GM12878 (cell line): ENCODE measurements around the gene FAM107A. TPM values are rescaled to one million over a fixed set of nuclear protein-coding genes. Genes with fewer than 3 reads are reported as not detected.

Source experiments
- ATAC-seq: fragments of 200-7000 bp; cut with Tn5 transposase; 3 replicates; pipeline ENCODE4 v1.9.1; 2020; ENCODE audit warnings: mild to moderate bottlenecking, moderate library complexity
- BruUV-seq: library from RNA; stranded (reverse); fragments of 400-500 nt; replicated peaks from 2 replicates; lab custom pipeline; 2021; lab: Mats Ljungman, UMichigan
- CTCF ChIA-PET: fragments of 300-600 bp; sonication (Branson Sonifier 250); formaldehyde crosslinking; extraction: SDS; loops from one replicate; lab custom pipeline; 2021; ENCODE audit warnings: inconsistent platforms; lab: Yijun Ruan, JAX
- POLR2A ChIA-PET: fragments of 350-600 bp; formaldehyde crosslinking; extraction: SDS; loops from one replicate; lab custom pipeline; 2021; ENCODE audit warnings: inconsistent platforms; lab: Charles Lee
- RAD21 ChIA-PET: fragments of 300-600 bp; sonication (Branson Sonifier 250); formaldehyde crosslinking; loops from one replicate; lab custom pipeline; 2023; ENCODE audit warnings: antibody characterized with exemption; ENCODE audit not compliant: unreplicated experiment; lab: Charles Lee
- SMC1A ChIA-PET: fragments of 300-600 bp; sonication (Branson Sonifier 250); formaldehyde crosslinking; loops from one replicate; lab custom pipeline; 2023; ENCODE audit not compliant: unreplicated experiment, uncharacterized antibody; lab: Charles Lee
- DNase-seq: peaks from one replicate; pipeline ENCODE4 v3.0.0-alpha.2; 2011; ENCODE audit warnings: low read depth, low spot score
- FAIRE-seq: peaks from 3 replicates; lab custom pipeline; 2011; peaks lifted over from hg19 to GRCh38; lab: Jason Lieb, UNC
- H2AFZ ChIP-seq: 2 replicates; pipeline ENCODE4 v1.6.0; 2011; ENCODE audit warnings: low read depth, low read length, control low read depth; ENCODE audit not compliant: control insufficient read depth
- H3K27ac ChIP-seq: 2 replicates; pipeline ENCODE4 v1.5.1; 2011; ENCODE audit warnings: control low read depth; ENCODE audit not compliant: control insufficient read depth, insufficient read depth
- H3K27me3 ChIP-seq, 2 experiments: replicated peaks in 1 of 2; 2 replicates each; pipeline versions ENCODE4 v1.6.0 to v1.6.1; 2011; ENCODE audit warnings: low read length in 1 of 2; ENCODE audit not compliant: control insufficient read depth in 2 of 2, insufficient read depth in 2 of 2
- H3K36me3 ChIP-seq, 2 experiments: 2 replicates each; pipeline ENCODE4 v1.5.1; 2011; ENCODE audit warnings: low read length in 1 of 2; ENCODE audit not compliant: control insufficient read depth in 2 of 2, insufficient read depth in 2 of 2
- H3K4me1 ChIP-seq: 2 replicates; pipeline ENCODE4 v1.6.1; 2011; ENCODE audit warnings: mild to moderate bottlenecking, low read length, moderate library complexity, mixed read lengths; ENCODE audit not compliant: control insufficient read depth, insufficient read depth
- H3K4me2 ChIP-seq: 2 replicates; pipeline ENCODE4 v1.6.0; 2011; ENCODE audit warnings: control low read depth; ENCODE audit not compliant: control insufficient read depth, insufficient read depth
- H3K4me3 ChIP-seq: fragments of 200-600 bp; sonication (generic); 2 replicates; pipeline ENCODE4 v1.5.1; 2016
- H3K79me2 ChIP-seq: 2 replicates; pipeline ENCODE4 v1.6.0; 2011; ENCODE audit warnings: low read length; ENCODE audit not compliant: control insufficient read depth, insufficient read depth
- H3K9ac ChIP-seq: 2 replicates; pipeline ENCODE4 v1.8.0; 2011; ENCODE audit warnings: low read length, control low read depth, mixed read lengths; ENCODE audit not compliant: control insufficient read depth, insufficient read depth
- H3K9me3 ChIP-seq: replicated peaks from 3 replicates; pipeline ENCODE4 v1.5.1; 2011; ENCODE audit warnings: mild to moderate bottlenecking, low read length; ENCODE audit not compliant: control insufficient read depth, insufficient read depth
- H4K20me1 ChIP-seq: 2 replicates; pipeline ENCODE4 v1.6.0; 2011; ENCODE audit not compliant: control insufficient read depth, insufficient read depth
- ASH2L ChIP-seq: fragments of 300-600, 200-600 bp; sonication (generic); IDR thresholded peaks from 2 replicates; pipeline ENCODE4 v1.6.1; 2017; ENCODE audit warnings: low read depth, mild to moderate bottlenecking, borderline replicate concordance
- BCLAF1 ChIP-seq: fragments of 450-650 bp; IDR thresholded peaks from 2 replicates; pipeline ENCODE4 v1.6.1; 2017; ENCODE audit warnings: antibody characterized with exemption, mild to moderate bottlenecking, moderate library complexity
- CREM ChIP-seq: IDR thresholded peaks from 2 replicates; pipeline ENCODE4 v1.6.1; 2014; ENCODE audit warnings: antibody characterized with exemption, low read depth
- EP300 ChIP-seq, 2 experiments: fragments of 150-350 bp in 1 of 2; IDR thresholded peaks; 2 replicates each; pipeline ENCODE4 v1.6.1; 2011 to 2012; ENCODE audit warnings: low read depth in 2 of 2, low read length in 2 of 2, borderline replicate concordance in 1 of 2, improper control_type of control experiment in 1 of 2, inconsistent platforms in 1 of 2; ENCODE audit not compliant: control insufficient read depth in 1 of 2
- IRF5 ChIP-seq: fragments of 450-650 bp; IDR thresholded peaks from 2 replicates; pipeline ENCODE4 v1.6.1; 2017; ENCODE audit warnings: borderline replicate concordance
- PML ChIP-seq: IDR thresholded peaks from 2 replicates; pipeline ENCODE4 v1.6.1; 2012; ENCODE audit warnings: low read length, inconsistent platforms
- SP1 ChIP-seq: IDR thresholded peaks from one replicate; pipeline ENCODE4 v1.6.1; 2011; ENCODE audit warnings: low read depth, low read length
- SRF ChIP-seq, 2 experiments: IDR thresholded peaks; 2 replicates each; pipeline ENCODE4 v1.6.1; 2011; ENCODE audit warnings: low read depth in 2 of 2, low read length in 2 of 2, mild to moderate bottlenecking in 1 of 2, moderate library complexity in 1 of 2
- ZNF687 ChIP-seq: fragments of 450-650 bp; IDR thresholded peaks from 2 replicates; pipeline ENCODE4 v1.6.1; 2017; ENCODE audit warnings: mild to moderate bottlenecking, moderate library complexity
- WGBS: methylation state at CpG from one replicate; pipeline ENCODE4 v1.1.6; 2016; ENCODE audit warnings: low lambda C conversion rate; ENCODE audit not compliant: insufficient replicate concordance, insufficient coverage; ENCODE audit errors: missing lambda C conversion rate; 5-methylcytosine and 5-hydroxymethylcytosine counted together
- in situ Hi-C: fragments of 300-500 bp; cut with MboI; formaldehyde crosslinking; loops from 9 replicates; pipeline ENCODE4 v1.14.3; 2018; ENCODE audit warnings: mixed read lengths
- intact Hi-C: fragments of 100-400 bp; cut with micrococcal nuclease; formaldehyde crosslinking; loops from one replicate; pipeline ENCODE4 v1.14.2; 2022; ENCODE audit not compliant: unreplicated experiment
- polyA plus RNA-seq, 11 experiments: library from polyadenylated mRNA; depleted of rRNA in 4 of 11; unstranded in 6 of 11; stranded (reverse) in 5 of 11; fragments of >200 nt; fragmentation: Nextera tagmentation in 4 of 11; fragmentation: Illumina TruSeq in 1 of 11; extraction: Ambion mirVana in 4 of 11; extraction: Trizol in 1 of 11; gene quantifications; 1 replicate in 1 of 11; 2 replicates in 10 of 11; pipeline versions ENCODE4 v1.2.1 to v1.2.3, GENCODE V29; 2011 to 2016; ENCODE audit warnings: inconsistent platforms in 2 of 11, missing spikeins in 2 of 11, low read depth in 1 of 11
- total RNA-seq, 4 experiments: library from RNA; depleted of rRNA in 3 of 4; stranded (reverse); fragments of >200 nt in 3 of 4; fragmentation: Illumina TruSeq in 1 of 4; extraction: Trizol in 1 of 4; gene quantifications; 2 replicates each; pipeline versions ENCODE4 v1.2.1 to v1.2.3, GENCODE V29; 2013 to 2021

Gene FAM107A
- total and polyA plus RNA-seq, 10 of the 15 experiments (the other 5 are each of a cell fraction or from before 2014, with no cell fraction given): not detected

- Histone ChIP-seq H3K4me3 (no peak overlapping the region), H3K9me3 (no peaks in the 10 kb centered on the region), H3K36me3 (no peaks in the 10 kb centered on the region), H3K4me1 (no peaks in the 10 kb centered on the region), H3K27me3 (peaks cover 0 to 1% of the 10 kb centered on the region in 2 experiments; a peak in 2 of 4 replicates), H3K9ac (no peak overlapping the region)
- RAD21 ChIA-PET: interaction anchor here (8.6 kb wide), 1 partner anchor 56 kb away, joined by 100 read pairs; no protein-coding TSS in a partner anchor
- ATAC-seq: no peak
- TF ChIP-seq IRF5 (no peak), PML (no peak), CREM (no peak), EP300 (IDR thresholded peaks at IDR 0.05; ENCODE audit: borderline replicate concordance in 1 of 2, control insufficient read depth in 1 of 2, low read depth in 2 of 2, low read length in 2 of 2) (no peak), ZNF687 (no peak), ASH2L (no peak), SP1 (no peak), BCLAF1 (no peak), SRF (IDR thresholded peaks at IDR 0.05; ENCODE audit: low read depth in 2 of 2, low read length in 2 of 2) (no peak)
- TF ChIP-seq, all 136 proteins: peak for 0
- H2AFZ ChIP-seq: no peak overlapping the region
- no TSS peak for BruUV-seq
- H3K27ac ChIP-seq: no peak overlapping the region
- in situ Hi-C loops (loop anchor here (10.0 kb wide), 1 partner anchor 439 kb away; no protein-coding TSS in a partner anchor), intact Hi-C loops (no loop called here)
- DNase-seq (no peak), FAIRE-seq (no peak)
- ChIA-PET SMC1A (no interaction called here), CTCF (no interaction called here), POLR2A (no interaction called here)
- WGBS: 13% methylated on average over 5 of the region's 5 CpGs
- H3K4me2 ChIP-seq: no peak overlapping the region
- H3K79me2 ChIP-seq: no peaks in the 10 kb centered on the region
- H4K20me1 ChIP-seq: no peaks in the 10 kb centered on the region; the same call in 1 of the 2 replicates
Measured at GRCh38 chr3:58623961-58624360, 46.8 kb upstream of the FAM107A start.
